GM21360 (cell line): Measurements from ENCODE around the gene SLC17A7.

ENCODE experiments used
- ATAC-seq: cut with Tn5 transposase; IDR thresholded peaks from one replicate; pipeline ENCODE4 v1.9.1; 2021; ENCODE audit warnings: mild to moderate bottlenecking, moderate library complexity; ENCODE audit not compliant: unreplicated experiment

SLC17A7 gene

DNA sequence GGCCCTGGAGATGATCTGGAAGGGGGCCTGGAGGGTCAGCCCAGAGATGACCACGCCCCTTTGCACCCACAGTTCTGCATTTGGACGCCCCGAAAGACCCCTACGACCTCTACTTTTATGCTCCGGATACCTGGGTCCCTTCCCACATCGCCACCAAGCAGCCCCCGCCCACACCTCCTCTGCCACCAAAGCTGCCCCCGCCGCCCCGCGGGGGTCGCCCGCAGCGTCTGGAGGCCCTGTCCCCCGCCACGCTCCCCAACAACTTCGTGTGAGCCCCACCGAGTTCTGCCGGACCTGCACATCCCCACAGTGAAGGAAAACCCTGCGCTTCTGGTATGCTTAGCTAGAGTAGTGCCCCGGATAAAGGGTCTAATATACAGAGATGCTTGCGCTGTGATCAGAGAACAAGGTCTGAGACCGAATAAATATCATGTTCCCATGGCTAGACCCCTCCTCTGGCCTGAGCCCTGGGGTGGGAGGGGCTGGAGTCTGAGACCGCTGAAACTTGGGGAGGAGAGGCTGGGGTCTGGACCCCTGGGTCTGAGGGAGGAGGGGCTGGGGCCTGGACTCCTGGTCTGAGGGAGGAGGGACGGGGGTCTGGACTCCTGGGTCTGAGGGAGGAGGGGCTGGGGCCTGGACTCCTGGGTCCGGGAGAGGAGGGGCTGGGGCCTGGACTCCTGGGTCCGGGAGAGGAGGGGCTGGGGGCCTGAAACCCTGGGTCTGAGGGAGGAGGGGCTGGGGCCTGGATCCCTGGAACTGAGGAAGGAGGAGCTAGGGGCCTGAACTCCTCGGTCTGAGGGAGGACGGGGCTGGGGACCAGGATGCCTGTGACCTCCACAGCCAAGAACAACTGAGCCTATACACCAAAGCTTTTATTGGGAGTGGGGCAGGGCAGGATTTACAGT lies 12.5 kb downstream of the SLC17A7 start:
- ATAC-seq = no peak

DNA sequence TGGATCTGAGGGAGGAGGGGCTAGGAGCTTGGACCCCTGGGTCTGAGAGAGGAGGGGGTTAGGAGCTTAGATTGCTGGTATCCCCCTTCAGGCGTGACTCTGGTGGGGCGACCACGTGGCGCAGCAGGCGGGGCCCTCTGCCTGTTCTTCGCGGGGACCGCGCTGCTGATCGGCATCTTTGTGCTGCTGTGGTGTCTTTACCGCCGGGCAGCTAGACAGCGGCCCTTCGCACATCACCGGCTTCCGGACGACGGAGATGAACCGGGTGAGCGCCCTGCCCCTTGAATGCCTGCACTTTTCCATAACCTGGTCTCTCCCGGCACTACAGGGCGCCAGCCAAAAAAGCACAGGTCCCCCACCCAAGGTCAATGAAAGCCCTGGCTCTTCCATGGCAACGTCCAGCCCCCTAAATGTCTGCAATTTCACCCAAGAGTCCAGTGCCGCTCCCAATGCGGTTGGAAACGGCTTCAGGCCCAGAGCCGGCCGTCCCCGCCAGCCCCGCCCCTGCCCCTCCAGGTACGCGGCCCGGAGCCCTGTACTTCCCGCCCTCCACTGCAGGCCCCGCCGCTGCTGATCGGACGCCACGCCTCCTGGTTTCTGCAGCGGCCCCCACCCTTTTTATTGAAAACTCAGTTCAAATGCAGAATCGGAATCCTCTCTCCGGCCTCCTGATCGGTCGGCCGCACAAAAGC lies 13.3 kb downstream of the SLC17A7 start:
- no peak for ATAC-seq

GRCh38 chr19:49427339-49427738 lies 14.0 kb downstream of the SLC17A7 start:
- ATAC-seq = no peak

DNA sequence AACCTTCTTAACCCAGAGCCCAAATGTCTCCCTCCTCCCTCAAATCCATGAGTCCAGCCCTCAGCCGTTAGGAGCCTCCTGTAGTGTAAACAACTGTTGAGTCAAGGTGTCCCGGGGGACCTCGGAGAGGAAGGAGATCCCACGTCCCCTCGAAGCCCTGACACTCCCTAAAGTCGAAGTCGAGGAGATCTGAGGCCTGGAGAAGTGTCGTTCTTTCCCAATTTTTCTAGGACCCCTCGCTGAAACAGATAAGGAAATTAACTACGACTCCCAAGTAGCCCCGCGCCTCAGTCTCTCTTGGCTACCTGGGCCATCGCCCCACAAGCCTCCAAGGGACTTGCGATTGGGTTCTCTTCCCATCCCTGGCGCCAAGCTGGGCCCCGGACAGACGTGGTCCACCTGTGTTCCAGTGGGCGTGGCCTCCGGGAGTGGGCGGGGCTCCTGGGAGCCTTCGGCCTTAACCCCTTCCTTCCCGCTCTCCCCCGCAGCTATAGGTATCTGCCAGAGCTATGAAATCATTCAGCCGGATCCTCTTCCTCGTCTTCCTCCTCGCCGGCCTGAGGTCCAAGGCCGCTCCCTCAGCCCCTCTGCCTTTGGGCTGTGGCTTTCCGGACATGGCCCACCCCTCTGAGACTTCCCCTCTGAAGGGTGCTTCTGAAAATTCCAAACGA lies 15.3 kb downstream of the SLC17A7 start:
- no peak for ATAC-seq

DNA sequence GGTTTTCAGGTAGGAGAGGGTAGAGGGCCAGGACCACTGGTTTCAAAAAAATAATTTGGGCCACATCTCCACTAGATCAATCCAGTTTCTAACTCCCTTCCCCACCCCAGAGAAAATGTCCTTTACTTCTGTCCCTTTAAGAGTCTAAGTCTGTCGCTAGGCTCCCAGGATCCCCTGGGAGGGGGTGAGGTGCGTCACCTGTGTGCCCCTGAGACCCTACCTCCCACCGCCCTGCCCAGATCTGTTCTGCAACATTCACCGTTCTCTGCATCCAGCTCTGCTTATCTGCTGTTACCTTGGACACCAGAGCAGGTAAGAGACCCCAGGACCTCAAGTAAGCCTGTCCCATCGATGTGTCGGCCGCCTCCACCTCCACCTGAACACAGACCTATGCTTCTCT lies 16.1 kb downstream of the SLC17A7 start, which contains the start of gene GFY:
Gene GFY (plus strand): TSS at position 211 of the 400 bp plus-strand sequence. CDS start 1,043 bp downstream, outside the sequence.
- no peak for ATAC-seq

DNA sequence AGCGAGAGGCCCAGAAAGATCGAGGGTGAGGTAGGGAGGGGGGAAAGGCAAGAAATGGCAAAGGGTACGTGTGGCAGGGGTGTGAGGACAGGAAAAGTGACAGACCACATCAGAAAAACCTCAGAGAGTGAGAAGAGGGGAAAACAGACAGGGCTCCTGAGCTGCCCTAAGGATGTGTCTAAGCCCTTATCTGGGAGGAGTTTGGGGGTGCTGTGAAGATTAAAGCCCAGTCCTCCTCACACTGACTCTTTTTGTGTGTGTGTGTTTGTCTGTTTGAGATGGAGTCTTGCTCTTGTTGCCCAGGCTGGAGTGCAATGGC lies 17.4 kb downstream of the SLC17A7 start:
- ATAC-seq = no peak

- no peak for ATAC-seq
Measured at GRCh38 chr19:49423071-49423984, 18.0 kb downstream of the SLC17A7 start, which contains the start of gene PTH2. Gene PTH2, minus strand, starts transcription at chr19:49423441. Its CDS starts 102 bp downstream, at chr19:49423339.

DNA sequence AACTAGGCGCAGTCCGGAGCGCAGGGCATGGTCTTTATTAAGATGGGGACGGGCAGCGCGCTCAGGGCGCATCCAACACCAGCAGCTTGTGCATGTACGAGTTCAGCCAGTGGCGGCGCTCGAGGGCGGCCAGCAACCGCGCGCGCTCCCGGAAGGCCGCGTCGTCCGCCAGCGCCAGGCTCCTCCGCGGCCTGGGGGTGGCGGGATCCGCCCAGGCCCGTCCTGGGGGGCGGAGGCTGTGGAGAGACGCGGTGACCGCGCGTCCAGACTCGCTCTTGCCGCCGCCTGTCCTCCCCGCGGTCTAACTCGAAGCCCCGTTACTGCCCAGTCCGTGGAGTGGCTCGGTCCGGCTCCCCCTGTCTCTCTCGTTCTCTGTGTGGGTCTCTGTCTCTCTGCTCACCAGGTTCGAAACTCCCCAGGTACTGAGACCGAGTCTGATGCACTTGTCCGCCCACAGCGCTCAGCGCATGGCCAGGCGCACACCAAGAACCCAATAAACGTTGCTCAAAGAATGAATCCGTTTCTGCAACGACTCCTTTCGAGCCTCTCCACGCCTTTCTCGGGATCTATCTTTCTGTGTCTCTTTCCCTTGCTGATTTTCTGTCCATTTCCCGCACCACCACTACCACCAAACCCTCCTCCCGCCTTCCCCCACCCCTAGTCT lies 18.8 kb downstream of the SLC17A7 start:
- no peak for ATAC-seq

- ATAC-seq = no peak
Measured at GRCh38 chr19:49421878-49422202, 19.5 kb downstream of the SLC17A7 start.

GRCh38 chr19:49421039-49421877 lies 20.1 kb downstream of the SLC17A7 start:
- ATAC-seq = no peak

DNA sequence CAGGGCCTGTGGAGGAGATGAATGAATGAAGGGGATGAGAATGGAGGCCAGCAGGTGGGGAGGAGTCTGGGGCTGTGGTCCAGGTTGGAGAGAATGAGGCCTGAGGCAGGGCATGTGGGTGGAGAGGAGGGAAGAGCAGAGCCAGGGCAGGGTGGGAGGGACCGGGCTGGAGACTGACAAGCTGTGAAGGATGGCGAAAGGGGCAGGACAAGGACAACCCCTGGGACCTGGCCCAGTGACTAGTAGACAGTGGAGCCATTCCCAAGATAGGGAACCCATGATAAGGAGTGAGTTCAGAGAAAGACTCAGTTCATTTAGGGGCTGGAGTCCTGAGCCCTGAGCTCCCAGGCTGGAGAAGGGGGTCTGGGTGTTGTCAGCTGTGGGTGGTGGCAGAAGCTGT lies 21.1 kb downstream of the SLC17A7 start:
- ATAC-seq = no peak

- ATAC-seq = no peak
Measured at GRCh38 chr19:49419173-49419572, 22.2 kb downstream of the SLC17A7 start.

- no peak for ATAC-seq
Measured at GRCh38 chr19:49418511-49418910, 22.8 kb downstream of the SLC17A7 start.

DNA sequence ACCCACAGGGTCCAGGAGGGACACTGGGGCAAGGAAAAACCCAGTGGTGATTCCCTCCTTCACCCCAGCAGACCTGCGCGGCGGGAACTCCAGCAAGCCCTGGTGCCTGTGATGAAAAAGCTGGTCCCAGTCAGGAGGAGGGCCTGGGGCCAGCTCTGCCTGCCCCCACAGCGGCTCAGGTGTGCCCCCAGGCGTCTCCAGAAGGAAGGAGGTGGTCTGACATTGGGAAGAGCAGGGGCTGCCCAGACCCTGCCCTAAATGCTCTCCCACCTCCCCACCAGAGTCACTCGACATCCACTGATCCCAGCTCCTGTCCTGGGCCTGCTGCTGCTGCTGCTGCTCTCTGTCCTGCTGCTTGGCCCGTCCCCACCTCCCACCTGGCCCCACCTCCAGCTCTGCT lies 24.2 kb downstream of the SLC17A7 start:
- ATAC-seq = no peak

DNA sequence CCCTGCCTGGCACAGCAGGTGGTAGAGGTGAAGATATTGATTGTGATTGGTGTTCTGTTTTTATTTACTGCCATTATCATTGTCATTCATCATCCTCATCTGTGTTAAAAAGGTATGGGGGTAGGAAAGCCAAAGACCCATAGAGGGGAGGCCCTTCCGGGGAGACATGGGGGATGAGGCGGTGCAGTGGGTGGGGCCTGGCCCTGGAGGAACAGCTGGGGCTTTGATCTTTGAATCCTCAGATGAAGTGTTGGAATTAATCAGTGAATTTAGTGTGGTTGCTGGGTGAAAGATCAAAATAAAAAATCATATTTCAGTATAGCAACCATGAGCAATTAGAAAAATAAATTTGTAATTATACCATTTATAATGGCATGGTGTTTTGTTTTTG lies 25.5 kb downstream of the SLC17A7 start:
- ATAC-seq = no peak

- ATAC-seq = no peak
Measured at GRCh38 chr19:49415102-49415809, 26.1 kb downstream of the SLC17A7 start.

DNA sequence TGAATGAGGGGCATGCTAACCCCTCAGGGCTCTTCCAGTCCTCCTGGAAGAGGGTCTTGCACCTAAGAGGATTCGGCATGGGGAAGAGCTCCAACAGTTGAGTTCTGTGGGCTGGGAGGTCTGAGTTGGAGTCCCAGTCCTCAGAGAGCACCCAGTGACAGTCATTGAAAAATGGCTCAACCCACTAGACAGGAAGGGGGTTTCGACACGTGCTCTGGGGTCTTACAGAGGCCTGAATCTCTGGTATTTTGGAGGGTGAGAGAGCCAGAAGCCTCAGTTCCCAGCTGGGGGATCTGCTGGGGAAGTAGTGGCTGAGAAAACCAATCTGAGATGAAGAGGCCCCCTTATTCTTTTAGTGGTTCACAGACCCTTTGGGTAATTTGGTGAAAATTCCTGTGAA lies 27.1 kb downstream of the SLC17A7 start:
- no peak for ATAC-seq

DNA sequence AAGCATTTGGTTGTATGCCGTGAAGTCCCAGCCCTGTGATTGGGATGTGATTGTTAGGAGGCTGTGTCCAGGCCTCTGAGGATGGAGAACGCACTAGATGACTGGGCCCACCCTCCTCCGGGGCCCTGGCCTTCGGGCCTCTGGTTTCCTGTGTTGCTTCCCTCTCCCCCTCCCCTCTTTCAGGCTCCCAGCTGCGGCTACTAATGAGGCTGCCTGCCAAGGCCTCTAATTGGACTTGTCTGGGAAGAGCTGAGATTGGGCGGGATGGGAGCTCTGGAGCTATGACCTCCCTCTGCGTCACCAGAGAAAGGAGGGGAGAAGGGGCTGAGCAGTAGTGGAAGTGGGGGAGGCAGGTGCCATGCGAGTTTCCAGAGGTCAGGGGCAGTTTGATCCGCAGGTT lies 28.0 kb downstream of the SLC17A7 start:
- ATAC-seq = no peak
